WTC11 (cell line): ENCODE data around the gene ILRUN. TPM values are rescaled to one million over a fixed set of nuclear protein-coding genes. Genes with fewer than 3 reads are reported as not detected.

Experiments
- ATAC-seq: fragments of 200-7000 bp; cut with Tn5 transposase; 2 replicates; pipeline ENCODE4 v1.10.0; 2021; ENCODE audit warnings: mild to moderate bottlenecking, moderate library complexity
- CTCF ChIA-PET: fragments of 300-600 bp; sonication (Branson Sonifier 250); formaldehyde crosslinking; loops from one replicate; lab custom pipeline; 2021; ENCODE audit warnings: antibody characterized with exemption; lab: Charles Lee
- POLR2A ChIA-PET: fragments of 350-600 bp; sonication (Branson Sonifier 250); formaldehyde crosslinking; loops from one replicate; lab custom pipeline; 2021; ENCODE audit warnings: antibody characterized with exemption; lab: Charles Lee
- DNase-seq: peaks from one replicate; pipeline ENCODE4 v3.0.0; 2021; ENCODE audit warnings: low spot score
- H3K27ac Mint-ChIP-seq: 2 replicates; pipeline ENCODE4 v1.8.0; 2021; ENCODE audit warnings: mixed read lengths
- H3K27me3 Mint-ChIP-seq: 2 replicates; pipeline ENCODE4 v1.8.0; 2021; ENCODE audit warnings: low read depth, mild to moderate bottlenecking, moderate library complexity, mixed read lengths
- H3K36me3 Mint-ChIP-seq: 2 replicates; pipeline ENCODE4 v1.8.0; 2021; ENCODE audit warnings: mixed read lengths
- H3K4me1 Mint-ChIP-seq: 2 replicates; pipeline ENCODE4 v1.8.0; 2022; ENCODE audit warnings: mixed read lengths
- H3K4me3 Mint-ChIP-seq: 2 replicates; pipeline ENCODE4 v1.8.0; 2021; ENCODE audit warnings: mild to moderate bottlenecking, moderate library complexity, mixed read lengths
- H3K9me3 Mint-ChIP-seq: 2 replicates; pipeline ENCODE4 v1.8.0; 2021; ENCODE audit warnings: mixed read lengths
- AFF4 ChIP-seq: sonication (generic); formaldehyde crosslinking; IDR thresholded peaks from 2 replicates; pipeline ENCODE4 v1.8.1; 2023; ENCODE audit warnings: mild to moderate bottlenecking, missing genetic modification reagents, borderline replicate concordance
- ATF6 ChIP-seq: sonication (generic); formaldehyde crosslinking; IDR thresholded peaks from 2 replicates; pipeline ENCODE4 v1.8.1; 2023; ENCODE audit warnings: mild to moderate bottlenecking, missing genetic modification reagents
- CDX4 ChIP-seq: fragments of 250-450 bp; sonication (Bioruptor Pico); IDR thresholded peaks from 2 replicates; pipeline ENCODE4 v1.9.0; 2021; ENCODE audit warnings: moderate library complexity, mild to moderate bottlenecking, inconsistent platforms, borderline replicate concordance
- FOXK1 ChIP-seq: sonication (generic); formaldehyde crosslinking; IDR thresholded peaks from 2 replicates; pipeline ENCODE4 v1.8.0; 2022; ENCODE audit warnings: mild to moderate bottlenecking, moderate library complexity, missing genetic modification reagents
- GABPB1 ChIP-seq: sonication (generic); formaldehyde crosslinking; IDR thresholded peaks from 2 replicates; pipeline ENCODE4 v1.8.1; 2023; ENCODE audit warnings: mild to moderate bottlenecking, missing genetic modification reagents
- GRHL2 ChIP-seq: fragments of 250-450 bp; sonication (Bioruptor Pico); IDR thresholded peaks from 2 replicates; pipeline ENCODE4 v1.8.0; 2022; ENCODE audit warnings: mild to moderate bottlenecking, moderate library complexity; ENCODE audit not compliant: insufficient replicate concordance, severe bottlenecking
- MXD4 ChIP-seq: fragments of 250-450 bp; sonication (Bioruptor Pico); IDR thresholded peaks from 2 replicates; pipeline ENCODE4 v1.8.0; 2021; ENCODE audit warnings: mild to moderate bottlenecking, moderate library complexity, borderline replicate concordance
- NFYB ChIP-seq: sonication (generic); formaldehyde crosslinking; conservative IDR thresholded peaks from 2 replicates; pipeline ENCODE4 v1.8.0; 2022; ENCODE audit warnings: low read depth, missing genetic modification reagents
- NR3C1 ChIP-seq: sonication (generic); formaldehyde crosslinking; conservative IDR thresholded peaks from 2 replicates; pipeline ENCODE4 v1.8.1; 2023; ENCODE audit warnings: low read depth, mild to moderate bottlenecking, missing genetic modification reagents
- USF1 ChIP-seq: sonication (generic); formaldehyde crosslinking; IDR thresholded peaks from 2 replicates; pipeline ENCODE4 v1.8.0; 2022; ENCODE audit warnings: mild to moderate bottlenecking, missing genetic modification reagents
- total RNA-seq: library from RNA; stranded (reverse); gene quantifications from 3 replicates; pipeline ENCODE4 v1.2.3, GENCODE V29; 2021
- TF ChIP-seq, protein P1 (sequence below): fragments of 250-450 bp; sonication (Bioruptor Pico); IDR thresholded peaks from 2 replicates; pipeline ENCODE4 v2.1.2; 2022; ENCODE audit warnings: mild to moderate bottlenecking, moderate library complexity
- TF ChIP-seq, protein P2 (sequence below): sonication (generic); formaldehyde crosslinking; IDR thresholded peaks from 2 replicates; pipeline ENCODE4 v1.8.0; 2022; ENCODE audit warnings: missing genetic modification reagents

ILRUN gene
- total RNA-seq, 1 experiment from 2014 or later = 75.5 TPM

DNA sequence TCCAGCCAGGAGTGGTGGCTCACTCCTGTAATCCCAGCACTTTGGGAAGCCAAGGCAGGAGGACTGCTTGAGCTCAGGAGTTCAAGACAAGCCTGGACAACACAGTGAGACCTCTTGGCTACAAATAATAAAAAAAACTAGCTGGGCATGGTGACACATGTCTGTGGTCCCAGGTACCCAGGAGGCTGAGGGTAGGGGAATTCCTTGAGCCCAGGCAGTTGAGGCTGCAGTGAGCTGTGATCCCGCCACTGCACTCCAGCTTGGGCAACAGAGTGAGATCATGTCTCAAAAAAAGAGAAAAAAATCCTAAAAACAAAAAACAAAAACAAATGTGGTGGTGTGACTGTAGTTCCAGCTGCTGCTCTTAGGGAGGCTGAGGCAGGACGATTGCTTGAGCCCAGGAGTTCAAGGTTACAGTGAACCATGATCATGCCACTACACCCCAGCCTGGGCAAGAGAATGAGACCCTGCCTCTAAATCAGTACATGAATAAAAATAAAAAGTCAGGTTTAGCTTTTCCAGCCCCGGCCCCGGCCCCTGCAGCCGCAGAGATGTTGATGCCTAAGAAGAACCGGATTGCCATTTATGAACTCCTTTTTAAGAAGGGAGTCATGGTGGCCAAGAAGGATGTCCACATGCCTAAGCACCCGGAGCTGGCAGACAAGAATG is 47.2 kb upstream of the ILRUN start:
- Mint-ChIP-seq H3K27me3 (no peaks in the 10 kb centered on the region), H3K4me3 (no peak overlapping the region), H3K27ac (no peak overlapping the region), H3K4me1 (no peaks in the 10 kb centered on the region), H3K36me3 (no peaks in the 10 kb centered on the region), H3K9me3 (no peaks in the 10 kb centered on the region)
- ChIA-PET CTCF (interaction anchor here (0.8 to 2.6 kb wide), 2 partner anchors 13 to 156 kb away, joined by 3 to 10 read pairs; partner anchors contain the start of gene SNRPC), POLR2A (interaction anchor here (0.5 kb wide), 1 partner anchor 247 kb away, joined by 7 read pairs; no protein-coding TSS in a partner anchor)
- ATAC-seq = no peak
- DNase-seq = no peak
- TF ChIP-seq GABPB1 (CRISPR knock-in tag) = no peak
- TF ChIP-seq MXD4 (CRISPR knock-in tag) = no peak

DNA sequence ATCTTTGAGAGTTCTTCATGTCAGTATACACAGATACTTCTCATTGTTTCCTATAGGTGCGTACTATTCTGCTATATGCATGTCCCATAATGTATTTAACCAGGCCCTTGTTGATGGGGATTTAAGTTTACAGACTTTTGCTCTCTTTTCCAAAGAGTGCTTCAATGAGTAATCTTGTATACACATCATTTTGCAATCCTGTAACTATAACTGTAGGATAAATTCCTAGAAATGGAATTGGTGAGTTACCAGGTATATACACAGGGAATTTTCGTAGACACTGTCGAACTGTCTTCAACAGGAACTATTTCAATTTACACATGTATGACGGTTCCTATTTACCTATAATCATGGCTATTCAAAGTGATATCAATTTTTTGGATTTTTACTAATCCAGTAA is 45.5 kb upstream of the ILRUN start:
- H3K27me3 Mint-ChIP-seq = no peaks in the 10 kb centered on the region
- H3K27ac Mint-ChIP-seq = no peak overlapping the region
- no peak overlapping the region for H3K4me3 Mint-ChIP-seq
- POLR2A ChIA-PET = interaction anchor here (0.6 kb wide), 2 partner anchors 50 to 146 kb away, joined by 3 read pairs; partner anchors contain the start of gene BLTP3A
- DNase-seq (no peak), ATAC-seq (no peak)
- H3K36me3 Mint-ChIP-seq = no peaks in the 10 kb centered on the region
- TF ChIP-seq NFYB = no peak
- TF ChIP-seq GRHL2 (CRISPR knock-in tag) = no peak
- no peak for TF ChIP-seq USF1 (CRISPR knock-in tag)
- no peak for TF ChIP-seq ATF6 (CRISPR knock-in tag)
- TF ChIP-seq, protein P1, sequence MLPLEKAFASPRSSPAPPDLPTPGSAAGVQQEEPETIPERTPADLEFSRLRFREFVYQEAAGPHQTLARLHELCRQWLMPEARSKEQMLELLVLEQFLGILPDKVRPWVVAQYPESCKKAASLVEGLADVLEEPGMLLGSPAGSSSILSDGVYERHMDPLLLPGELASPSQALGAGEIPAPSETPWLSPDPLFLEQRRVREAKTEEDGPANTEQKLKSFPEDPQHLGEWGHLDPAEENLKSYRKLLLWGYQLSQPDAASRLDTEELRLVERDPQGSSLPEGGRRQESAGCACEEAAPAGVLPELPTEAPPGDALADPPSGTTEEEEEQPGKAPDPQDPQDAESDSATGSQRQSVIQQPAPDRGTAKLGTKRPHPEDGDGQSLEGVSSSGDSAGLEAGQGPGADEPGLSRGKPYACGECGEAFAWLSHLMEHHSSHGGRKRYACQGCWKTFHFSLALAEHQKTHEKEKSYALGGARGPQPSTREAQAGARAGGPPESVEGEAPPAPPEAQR (CRISPR knock-in tag) = no peak
- no peak for TF ChIP-seq NR3C1 (CRISPR knock-in tag)
- TF ChIP-seq, protein P2, sequence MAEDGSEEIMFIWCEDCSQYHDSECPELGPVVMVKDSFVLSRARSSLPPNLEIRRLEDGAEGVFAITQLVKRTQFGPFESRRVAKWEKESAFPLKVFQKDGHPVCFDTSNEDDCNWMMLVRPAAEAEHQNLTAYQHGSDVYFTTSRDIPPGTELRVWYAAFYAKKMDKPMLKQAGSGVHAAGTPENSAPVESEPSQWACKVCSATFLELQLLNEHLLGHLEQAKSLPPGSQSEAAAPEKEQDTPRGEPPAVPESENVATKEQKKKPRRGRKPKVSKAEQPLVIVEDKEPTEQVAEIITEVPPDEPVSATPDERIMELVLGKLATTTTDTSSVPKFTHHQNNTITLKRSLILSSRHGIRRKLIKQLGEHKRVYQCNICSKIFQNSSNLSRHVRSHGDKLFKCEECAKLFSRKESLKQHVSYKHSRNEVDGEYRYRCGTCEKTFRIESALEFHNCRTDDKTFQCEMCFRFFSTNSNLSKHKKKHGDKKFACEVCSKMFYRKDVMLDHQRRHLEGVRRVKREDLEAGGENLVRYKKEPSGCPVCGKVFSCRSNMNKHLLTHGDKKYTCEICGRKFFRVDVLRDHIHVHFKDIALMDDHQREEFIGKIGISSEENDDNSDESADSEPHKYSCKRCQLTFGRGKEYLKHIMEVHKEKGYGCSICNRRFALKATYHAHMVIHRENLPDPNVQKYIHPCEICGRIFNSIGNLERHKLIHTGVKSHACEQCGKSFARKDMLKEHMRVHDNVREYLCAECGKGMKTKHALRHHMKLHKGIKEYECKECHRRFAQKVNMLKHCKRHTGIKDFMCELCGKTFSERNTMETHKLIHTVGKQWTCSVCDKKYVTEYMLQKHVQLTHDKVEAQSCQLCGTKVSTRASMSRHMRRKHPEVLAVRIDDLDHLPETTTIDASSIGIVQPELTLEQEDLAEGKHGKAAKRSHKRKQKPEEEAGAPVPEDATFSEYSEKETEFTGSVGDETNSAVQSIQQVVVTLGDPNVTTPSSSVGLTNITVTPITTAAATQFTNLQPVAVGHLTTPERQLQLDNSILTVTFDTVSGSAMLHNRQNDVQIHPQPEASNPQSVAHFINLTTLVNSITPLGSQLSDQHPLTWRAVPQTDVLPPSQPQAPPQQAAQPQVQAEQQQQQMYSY (CRISPR knock-in tag) = no peak
- no peaks in the 10 kb centered on the region for H3K4me1 Mint-ChIP-seq
- CTCF ChIA-PET = interaction anchor here (0.6 to 1.0 kb wide), 2 partner anchors 9 to 238 kb away, joined by 3 to 4 read pairs; no protein-coding TSS in a partner anchor
- H3K9me3 Mint-ChIP-seq = no peaks in the 10 kb centered on the region

GRCh38 chr6:34736823-34737222 is 40.3 kb upstream of the ILRUN start:
- Mint-ChIP-seq H3K36me3 (no peaks in the 10 kb centered on the region), H3K4me1 (peaks cover 4% of the 10 kb centered on the region), H3K27ac (peak overlapping the region; percentile 12; the same call in 1 of the 2 replicates), H3K27me3 (no peaks in the 10 kb centered on the region), H3K9me3 (no peaks in the 10 kb centered on the region), H3K4me3 (no peak overlapping the region)
- ChIA-PET CTCF (interaction anchor here (0.6 to 0.7 kb wide), 3 partner anchors 10 to 321 kb away, joined by 3 to 4 read pairs (median 3); no protein-coding TSS in a partner anchor), POLR2A (no interaction called here)
- ATAC-seq (0 out of 2 replicates have a peak, but pooled peaks have one; percentile 28), DNase-seq (no peak)
- no peak for TF ChIP-seq CDX4
- TF ChIP-seq FOXK1 = no peak
- TF ChIP-seq, protein P1 (CRISPR knock-in tag) = no peak
- TF ChIP-seq AFF4 = no peak
